ENCODE measurements around the gene DDX24. TPM values are rescaled to one million over a fixed set of nuclear protein-coding genes. Genes with fewer than 3 reads are reported as not detected.

Gene DDX24
- total RNA-seq, 1 experiment from 2014 or later = 40.4 TPM

GRCh38 chr14:94104731-94105130 lies 23.7 kb upstream of the DDX24 start:
- Histone ChIP-seq H3K36me3 (ENCODE audit: low read depth) (no peaks in the 10 kb centered on the region), H3K4me3 (no peak overlapping the region), H3K79me2 (ENCODE audit: low read depth) (no peaks in the 10 kb centered on the region), H3K9me3 (ENCODE audit: insufficient read depth, low read depth) (no peaks in the 10 kb centered on the region), H3K27ac (no peak overlapping the region), H3K27me3 (ENCODE audit: insufficient read depth, low read depth) (no peaks in the 10 kb centered on the region), H3F3A (ENCODE audit: insufficient read depth, low read depth) (no peaks in the 10 kb centered on the region), H4K20me1 (ENCODE audit: insufficient read depth) (no peaks in the 10 kb centered on the region), H3K9me2 (ENCODE audit: insufficient read depth) (no peaks in the 10 kb centered on the region), H3K4me1 (replicated peaks; ENCODE audit: insufficient read depth) (no peaks in the 10 kb centered on the region), H3K4me2 (no peak overlapping the region), H2AFZ (no peak overlapping the region)
- TF ChIP-seq EZH2 (IDR thresholded peaks at IDR 0.05; ENCODE audit: low read depth) = no peak
- TF ChIP-seq CTCF (conservative IDR thresholded peaks at IDR 0.05) = no peak
- CTCF ChIA-PET = no interaction called here
- no TSS peak for BruUV-seq (replicated peaks)
- no peak for DNase-seq
- POLR2A ChIA-PET (ENCODE audit: unreplicated experiment) = no interaction called here
- intact Hi-C loops (cut with micrococcal nuclease; ENCODE audit: unreplicated experiment) = no loop called here

- no peaks in the 10 kb centered on the region for H3K4me1 ChIP-seq (replicated peaks; ENCODE audit: insufficient read depth)
- H4K20me1 ChIP-seq (ENCODE audit: insufficient read depth) = no peaks in the 10 kb centered on the region
- no peaks in the 10 kb centered on the region for H3K9me2 ChIP-seq (ENCODE audit: insufficient read depth)
- no TSS peak for BruUV-seq (replicated peaks)
- intact Hi-C loops (cut with micrococcal nuclease; ENCODE audit: unreplicated experiment) = no loop called here
- H3K4me2 ChIP-seq = no peak overlapping the region
- TF ChIP-seq EZH2 (IDR thresholded peaks at IDR 0.05; ENCODE audit: low read depth) (no peak), CTCF (conservative IDR thresholded peaks at IDR 0.05) (no peak)
- no peak overlapping the region for H3K4me3 ChIP-seq
- no peaks in the 10 kb centered on the region for H3K36me3 ChIP-seq (ENCODE audit: low read depth)
- ChIA-PET POLR2A (ENCODE audit: unreplicated experiment) (no interaction called here), CTCF (no interaction called here)
- no peaks in the 10 kb centered on the region for H3K79me2 ChIP-seq (ENCODE audit: low read depth)
- H3F3A ChIP-seq (ENCODE audit: insufficient read depth, low read depth) = no peaks in the 10 kb centered on the region
- H3K27ac ChIP-seq = no peak overlapping the region
- DNase-seq = no peak
- H2AFZ ChIP-seq = no peak overlapping the region
- H3K9me3 ChIP-seq (ENCODE audit: insufficient read depth, low read depth) = no peaks in the 10 kb centered on the region
- H3K27me3 ChIP-seq (ENCODE audit: insufficient read depth, low read depth) = no peaks in the 10 kb centered on the region
Measured at GRCh38 chr14:94103554-94104150, 22.6 kb upstream of the DDX24 start.

GRCh38 chr14:94102768-94103482 lies 21.9 kb upstream of the DDX24 start:
- H3K4me2 ChIP-seq = no peak overlapping the region
- no peaks in the 10 kb centered on the region for H4K20me1 ChIP-seq (ENCODE audit: insufficient read depth)
- TF ChIP-seq CTCF (conservative IDR thresholded peaks at IDR 0.05) (no peak), EZH2 (IDR thresholded peaks at IDR 0.05; ENCODE audit: low read depth) (no peak)
- H3K4me1 ChIP-seq (replicated peaks; ENCODE audit: insufficient read depth) = no peaks in the 10 kb centered on the region
- H3F3A ChIP-seq (ENCODE audit: insufficient read depth, low read depth) = no peaks in the 10 kb centered on the region
- no peaks in the 10 kb centered on the region for H3K9me3 ChIP-seq (ENCODE audit: insufficient read depth, low read depth)
- no peak overlapping the region for H3K27ac ChIP-seq
- H2AFZ ChIP-seq = no peak overlapping the region
- DNase-seq = no peak
- POLR2A ChIA-PET (ENCODE audit: unreplicated experiment) = no interaction called here
- CTCF ChIA-PET = no interaction called here
- intact Hi-C loops (cut with micrococcal nuclease; ENCODE audit: unreplicated experiment) = no loop called here
- no peaks in the 10 kb centered on the region for H3K27me3 ChIP-seq (ENCODE audit: insufficient read depth, low read depth)
- BruUV-seq (replicated peaks) = no TSS peak
- no peaks in the 10 kb centered on the region for H3K79me2 ChIP-seq (ENCODE audit: low read depth)
- no peaks in the 10 kb centered on the region for H3K9me2 ChIP-seq (ENCODE audit: insufficient read depth)
- no peaks in the 10 kb centered on the region for H3K36me3 ChIP-seq (ENCODE audit: low read depth)
- H3K4me3 ChIP-seq = no peak overlapping the region
